Prostate gland (tissue), 2 donors: ENCODE data around the gene JMJD8.

ENCODE experiments used
- CTCF ChIP-seq, 4 experiments: fragments of 200-600 bp in 2 of 4; fragments of 450-650 bp in 2 of 4; sonication (generic) in 2 of 4; IDR thresholded peaks; 1 replicate in 3 of 4; 2 replicates in 1 of 4; pipeline ENCODE4 v1.5.1; 2016 to 2019; ENCODE audit warnings: antibody characterized with exemption in 4 of 4, mild to moderate bottlenecking in 2 of 4, moderate library complexity in 2 of 4
- POLR2A ChIP-seq: fragments of 450-650 bp; IDR thresholded peaks from one replicate; pipeline ENCODE4 v1.6.1; 2016; ENCODE audit warnings: antibody characterized with exemption, mild to moderate bottlenecking
- POLR2AphosphoS5 ChIP-seq: sonication (generic); formaldehyde crosslinking; IDR thresholded peaks from one replicate; pipeline ENCODE4 v1.6.1; 2017; ENCODE audit warnings: antibody characterized with exemption

DNA sequence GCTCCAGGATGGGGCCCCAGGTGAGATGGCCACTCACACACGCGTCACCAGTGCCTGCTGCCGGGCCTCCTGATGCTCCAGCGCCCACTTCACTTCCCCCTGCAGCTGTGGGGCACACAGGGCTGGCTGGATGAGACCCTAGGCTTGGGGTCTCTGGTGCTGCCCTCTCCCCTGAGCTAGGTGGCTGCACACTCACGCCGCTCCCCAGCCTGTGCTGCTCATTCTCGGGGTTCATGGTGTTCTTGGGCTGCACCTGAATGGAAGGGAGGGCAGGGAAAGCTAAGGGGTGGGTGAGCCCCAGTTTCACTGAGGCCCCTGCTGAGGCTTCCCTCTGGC is 40.9 kb upstream of the JMJD8 start:
- no peak for TF ChIP-seq CTCF (IDR thresholded peaks at IDR 0.05)
- no peak for TF ChIP-seq POLR2AphosphoS5
- no peak for TF ChIP-seq POLR2A
